Measurements from ENCODE around the gene POU2AF3.

GRCh38 chr11:111319296-111319695 is 20.9 kb downstream of the POU2AF3 start:
- TF ChIP-seq CTCF (conservative IDR thresholded peaks at IDR 0.05; ENCODE audit: low read length) (no peak), EZH2phosphoT487 (IDR thresholded peaks at IDR 0.05; ENCODE audit: borderline replicate concordance) (no peak)

All from Loucy (cell line).